Neuronal stem cell (in vitro differentiated cells): ENCODE measurements around the gene PYGO2.
"Not testable (repeated sequence)": the region's sequence is repeated elsewhere in the genome, so short reads cannot be mapped to it uniquely, and the experiment has no call there.

ENCODE experiments used
- DNase-seq: peaks from one replicate; pipeline ENCODE4 v3.0.0-alpha.2; 2013; ENCODE audit warnings: low spot score
- H2AFZ ChIP-seq: one replicate; pipeline ENCODE4 v1.6.1; 2013; ENCODE audit warnings: mild to moderate bottlenecking, low read length, inconsistent platforms
- H2AK5ac ChIP-seq: 2 replicates; pipeline ENCODE4 v1.6.1; 2013; ENCODE audit warnings: low read depth, mild to moderate bottlenecking, inconsistent platforms, low read length, moderate library complexity, mixed read lengths
- H2BK120ac ChIP-seq: 2 replicates; pipeline ENCODE4 v1.6.1; 2013; ENCODE audit warnings: low read depth, mild to moderate bottlenecking, inconsistent platforms, low read length, moderate library complexity, mixed read lengths
- H2BK12ac ChIP-seq: one replicate; pipeline ENCODE4 v1.6.1; 2013; ENCODE audit warnings: low read length, inconsistent platforms
- H2BK15ac ChIP-seq: 2 replicates; pipeline ENCODE4 v1.6.1; 2013; ENCODE audit warnings: mild to moderate bottlenecking, low read length, inconsistent platforms, mixed read lengths
- H2BK5ac ChIP-seq: one replicate; pipeline ENCODE4 v1.6.1; 2013; ENCODE audit warnings: inconsistent platforms, mild to moderate bottlenecking, low read length, moderate library complexity
- H3K14ac ChIP-seq: one replicate; pipeline ENCODE4 v1.6.1; 2013; ENCODE audit warnings: low read length, inconsistent platforms
- H3K18ac ChIP-seq: 2 replicates; pipeline ENCODE4 v1.6.1; 2013; ENCODE audit warnings: low read length, inconsistent platforms
- H3K23ac ChIP-seq: 2 replicates; pipeline ENCODE4 v1.6.1; 2013; ENCODE audit warnings: low read depth, mild to moderate bottlenecking, mixed read lengths, low read length, inconsistent platforms; ENCODE audit not compliant: poor library complexity
- H3K27ac ChIP-seq: replicated peaks from 3 replicates; pipeline ENCODE4 v1.5.1; 2013; ENCODE audit warnings: low read length, inconsistent platforms
- H3K27me3 ChIP-seq, 3 experiments: 2 replicates each; pipeline ENCODE4 v1.6.1; 2013; ENCODE audit warnings: low read length in 3 of 3, mild to moderate bottlenecking in 2 of 3, inconsistent platforms in 1 of 3, low read depth in 1 of 3, mixed read lengths in 1 of 3, moderate library complexity in 1 of 3; ENCODE audit not compliant: control insufficient read depth in 3 of 3, insufficient read depth in 3 of 3
- H3K36me3 ChIP-seq, 2 donors: replicated peaks in 1 of 2; 2 replicates each; pipeline ENCODE4 v1.6.1; 2013; ENCODE audit warnings: low read length in 2 of 2; ENCODE audit not compliant: control insufficient read depth in 2 of 2, insufficient read depth in 2 of 2
- H3K4ac ChIP-seq: 2 replicates; pipeline ENCODE4 v1.6.1; 2013; ENCODE audit warnings: inconsistent platforms, mild to moderate bottlenecking, low read length, moderate library complexity
- H3K4me1 ChIP-seq, 2 donors: 1 replicate in 1 of 2; 2 replicates in 1 of 2; pipeline ENCODE4 v1.6.1; 2013; ENCODE audit warnings: low read length in 2 of 2, low read depth in 1 of 2; ENCODE audit not compliant: control insufficient read depth in 2 of 2, insufficient read depth in 1 of 2
- H3K4me2 ChIP-seq: one replicate; pipeline ENCODE4 v1.6.1; 2013; ENCODE audit warnings: mild to moderate bottlenecking, low read length, inconsistent platforms; ENCODE audit not compliant: insufficient read depth, poor library complexity, severe bottlenecking
- H3K4me3 ChIP-seq, 2 donors: 2 replicates each; pipeline ENCODE4 v1.5.1; 2013; ENCODE audit warnings: low read length in 2 of 2, mild to moderate bottlenecking in 2 of 2, inconsistent platforms in 1 of 2, moderate library complexity in 1 of 2
- H3K79me1 ChIP-seq: one replicate; pipeline ENCODE4 v1.6.1; 2013; ENCODE audit warnings: low read depth, mild to moderate bottlenecking, inconsistent platforms, low read length, moderate library complexity
- H3K9ac ChIP-seq: one replicate; pipeline ENCODE4 v1.6.1; 2013; ENCODE audit warnings: mild to moderate bottlenecking, low read depth, low read length, inconsistent platforms; ENCODE audit not compliant: poor library complexity
- H3K9me3 ChIP-seq, 2 donors: replicated peaks in 1 of 2; 2 replicates each; pipeline versions ENCODE3 to v1.6.1; 2013; ENCODE audit warnings: low read length in 2 of 2, mild to moderate bottlenecking in 2 of 2, inconsistent platforms in 1 of 2, low read depth in 1 of 2, mixed read lengths in 1 of 2, moderate library complexity in 1 of 2; ENCODE audit not compliant: control insufficient read depth in 2 of 2, insufficient read depth in 1 of 2
- H4K8ac ChIP-seq: one replicate; pipeline ENCODE4 v1.6.1; 2013; ENCODE audit warnings: low read depth, mild to moderate bottlenecking, inconsistent platforms, low read length, moderate library complexity
- H4K91ac ChIP-seq: one replicate; pipeline ENCODE4 v1.6.1; 2013; ENCODE audit warnings: low read length, low read depth, mild to moderate bottlenecking, inconsistent platforms; ENCODE audit not compliant: poor library complexity
- WGBS, 2 donors: extraction: QIAGEN DNeasy Blood & Tissue Kit; methylation state at CpG; one replicate each; pipeline ENCODE4 v1.1.7; 2013; ENCODE audit warnings: missing lambda C conversion rate in 2 of 2, mixed read lengths in 1 of 2; ENCODE audit not compliant: insufficient read length in 2 of 2, insufficient replicate concordance in 1 of 2; ENCODE audit errors: extremely low coverage in 2 of 2; 5-methylcytosine and 5-hydroxymethylcytosine counted together

The PYGO2 gene

DNA sequence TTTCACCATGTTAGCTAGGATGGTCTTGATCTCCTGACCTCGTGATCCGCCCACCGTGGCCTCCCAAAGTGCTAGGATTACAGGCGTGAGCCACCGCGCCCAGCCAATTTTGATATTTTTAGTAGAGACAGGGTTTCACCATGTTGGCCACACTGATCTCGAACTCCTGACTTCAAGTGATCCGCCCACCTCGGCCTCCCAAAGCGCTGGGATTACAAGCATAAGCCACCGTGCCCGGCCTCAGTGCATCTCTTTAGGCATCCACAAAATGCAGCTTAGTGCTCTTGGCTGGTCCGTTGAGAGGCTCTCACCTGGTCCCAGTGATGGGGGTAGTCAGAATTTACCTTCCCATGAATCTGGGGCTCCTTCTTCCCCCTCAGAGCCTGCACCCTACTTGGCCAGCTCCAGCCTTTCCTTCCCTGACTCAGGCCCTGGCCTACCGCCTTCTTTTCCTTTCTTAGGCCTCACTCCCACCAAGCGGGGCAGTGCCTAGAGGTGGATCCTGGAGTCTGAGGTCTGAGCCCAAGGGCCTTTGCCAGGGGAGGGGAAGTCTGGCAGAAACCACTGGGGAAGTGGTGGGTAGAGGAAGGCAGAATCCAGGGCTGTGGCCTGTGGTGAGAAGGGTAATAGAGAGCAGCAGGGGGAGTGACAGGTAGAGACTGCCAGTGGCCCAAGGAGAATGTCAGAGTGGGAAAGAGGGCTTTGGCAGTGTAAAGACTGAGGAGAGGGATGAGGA is 35.6 kb upstream of the PYGO2 start:
- no peak overlapping the region for H2BK12ac ChIP-seq
- H3K36me3 ChIP-seq = peaks cover 6 to 13% of the 10 kb centered on the region in 2 donors
- H2BK120ac ChIP-seq = no peak overlapping the region
- H4K8ac ChIP-seq = no peak overlapping the region
- H3K4me1 ChIP-seq = peaks cover 13 to 19% of the 10 kb centered on the region in 2 donors
- peak overlapping the region; percentile 67 for H3K23ac ChIP-seq
- H2BK15ac ChIP-seq = no peak overlapping the region
- H3K9ac ChIP-seq = peak overlapping the region; percentile 12
- no peak overlapping the region for H4K91ac ChIP-seq
- H3K14ac ChIP-seq = no peak overlapping the region
- WGBS, 2 donors = no CpG with 5 or more reads among the region's 15 CpGs
- H3K4me3 ChIP-seq = no peak overlapping the region
- DNase-seq = no peak
- H2AFZ ChIP-seq = no peak overlapping the region
- H3K4me2 ChIP-seq = no peak overlapping the region
- no peak overlapping the region for H3K4ac ChIP-seq
- no peaks in the 10 kb centered on the region for H3K9me3 ChIP-seq
- no peaks in the 10 kb centered on the region for H3K79me1 ChIP-seq
- peaks cover 0 to 2% (median 0%) of the 10 kb centered on the region in 3 experiments for H3K27me3 ChIP-seq
- H2BK5ac ChIP-seq = no peak overlapping the region
- peak overlapping the region; percentile 19 for H3K18ac ChIP-seq
- no peak overlapping the region for H3K27ac ChIP-seq
- H2AK5ac ChIP-seq = peak overlapping the region; percentile 95

DNA sequence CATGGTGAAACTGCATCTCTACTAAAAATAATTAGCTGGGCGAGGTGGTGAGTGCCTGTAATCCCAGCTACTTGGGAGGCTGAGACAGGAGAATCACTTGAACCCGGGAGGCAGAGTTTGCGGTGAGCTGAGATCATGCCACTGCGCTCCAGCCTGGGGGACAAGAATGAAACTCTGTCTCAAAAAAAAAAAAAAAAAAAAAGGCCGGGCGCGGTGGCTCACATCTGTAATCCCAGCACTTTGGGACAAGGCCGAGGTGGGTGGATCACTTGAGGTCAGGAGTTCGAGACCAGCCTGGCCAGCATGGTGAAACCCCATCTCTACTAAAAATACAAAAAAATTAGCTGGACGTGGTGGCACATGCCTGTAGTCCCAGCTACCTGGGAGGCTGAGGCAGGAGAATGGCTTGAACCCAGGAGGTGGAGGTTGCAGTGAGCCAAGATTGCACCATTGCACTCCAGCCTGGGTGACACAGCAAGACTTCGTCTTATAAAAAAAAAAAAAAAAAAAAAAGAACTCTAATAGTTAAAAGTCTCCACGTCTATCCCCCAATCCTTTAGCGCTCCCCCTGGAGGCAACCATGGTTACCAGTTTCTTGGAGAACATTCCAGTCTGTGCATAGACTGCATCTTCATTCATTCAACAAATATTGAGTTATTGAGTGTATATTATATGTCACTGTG is 33.9 kb upstream of the PYGO2 start:
- peaks cover 13 to 15% of the 10 kb centered on the region in 2 donors for H3K4me1 ChIP-seq
- not testable (repeated sequence) for H3K9ac ChIP-seq, DNase-seq, H3K79me1 ChIP-seq, H3K4me3 ChIP-seq, H2AK5ac ChIP-seq, H3K18ac ChIP-seq, H3K27me3 ChIP-seq, H2AFZ ChIP-seq, H3K14ac ChIP-seq, H3K4me2 ChIP-seq, H3K27ac ChIP-seq, H2BK12ac ChIP-seq, H3K9me3 ChIP-seq, H3K4ac ChIP-seq, H2BK120ac ChIP-seq, H3K23ac ChIP-seq, H2BK5ac ChIP-seq, H2BK15ac ChIP-seq, H4K91ac ChIP-seq, H4K8ac ChIP-seq
- WGBS, 2 donors = no CpG with 5 or more reads among the region's 13 CpGs
- peaks cover 9 to 22% of the 10 kb centered on the region in 2 donors for H3K36me3 ChIP-seq

DNA sequence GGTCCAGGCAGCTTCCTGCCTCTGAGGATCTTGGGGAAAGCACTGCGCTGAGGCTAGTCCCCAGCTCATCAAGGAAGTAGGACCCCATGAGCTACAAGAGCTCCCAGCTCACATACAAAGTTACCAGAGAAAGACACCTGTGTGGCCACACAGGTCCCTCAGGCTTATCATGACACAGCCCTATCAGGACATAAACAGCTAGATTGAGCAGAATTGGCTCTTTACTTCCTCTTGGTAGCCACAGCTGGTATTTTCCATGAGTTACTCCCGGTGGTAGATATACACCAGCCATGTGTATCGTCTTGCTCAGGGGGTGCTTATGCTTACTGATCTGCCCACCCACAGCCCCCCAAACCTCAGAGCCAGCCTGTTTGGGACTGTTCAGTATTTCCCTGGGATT is 33.0 kb upstream of the PYGO2 start:
- H3K36me3 ChIP-seq = peaks cover 17 to 30% of the 10 kb centered on the region in 2 donors
- DNase-seq = no peak
- no peak overlapping the region for H3K18ac ChIP-seq
- H3K23ac ChIP-seq = no peak overlapping the region
- no peak overlapping the region for H2BK5ac ChIP-seq
- no peak overlapping the region for H3K4me2 ChIP-seq
- H3K9ac ChIP-seq = no peak overlapping the region
- H2AK5ac ChIP-seq = peak overlapping the region; percentile 41
- H3K4ac ChIP-seq = no peak overlapping the region
- H3K9me3 ChIP-seq = no peaks in the 10 kb centered on the region
- no peak overlapping the region for H3K4me3 ChIP-seq
- peaks cover 0 to 2% (median 0%) of the 10 kb centered on the region in 3 experiments for H3K27me3 ChIP-seq
- H2AFZ ChIP-seq = no peak overlapping the region
- H3K79me1 ChIP-seq = peaks cover 2% of the 10 kb centered on the region
- H4K8ac ChIP-seq = no peak overlapping the region
- peak overlapping the region; percentile 72 for H2BK15ac ChIP-seq
- H3K14ac ChIP-seq = no peak overlapping the region
- H2BK12ac ChIP-seq = no peak overlapping the region
- no peak overlapping the region for H3K27ac ChIP-seq
- no CpG with 5 or more reads among the region's 3 CpGs for WGBS, 2 donors
- H3K4me1 ChIP-seq = peaks cover 8 to 9% of the 10 kb centered on the region in 2 donors
- H2BK120ac ChIP-seq = no peak overlapping the region
- H4K91ac ChIP-seq = no peak overlapping the region

DNA sequence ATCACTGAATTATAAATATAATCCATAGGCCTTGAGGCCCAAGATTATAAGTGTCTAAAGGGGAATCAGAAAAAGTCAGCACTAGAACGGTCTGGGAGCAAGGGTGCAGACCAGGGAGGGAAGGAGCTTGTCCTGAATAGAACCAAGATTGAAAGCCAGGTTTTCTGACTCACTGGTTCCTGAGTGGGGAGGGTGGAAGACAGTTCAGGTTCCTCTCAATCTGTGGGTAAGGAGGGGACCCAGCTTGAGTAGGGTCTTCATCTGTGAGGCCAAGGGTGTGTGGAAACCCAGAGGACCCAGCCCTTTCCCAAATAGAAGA is 32.6 kb upstream of the PYGO2 start:
- Histone ChIP-seq H3K27ac (no peak overlapping the region), H3K4me3 (no peak overlapping the region), H3K9me3 (no peaks in the 10 kb centered on the region), H3K4me2 (no peak overlapping the region), H3K27me3 (peaks cover 0 to 2% (median 0%) of the 10 kb centered on the region in 3 experiments), H3K23ac (no peak overlapping the region), H3K4ac (no peak overlapping the region), H2BK5ac (no peak overlapping the region), H4K91ac (no peak overlapping the region), H3K4me1 (peaks cover 8 to 9% of the 10 kb centered on the region in 2 donors), H2BK12ac (no peak overlapping the region), H2BK15ac (peak overlapping the region; percentile 72), H3K9ac (no peak overlapping the region), H3K14ac (no peak overlapping the region), H3K36me3 (peaks cover 20 to 34% of the 10 kb centered on the region in 2 donors), H3K79me1 (peaks cover 2% of the 10 kb centered on the region), H4K8ac (no peak overlapping the region), H3K18ac (no peak overlapping the region), H2BK120ac (peak overlapping the region; percentile 92), H2AK5ac (peak overlapping the region; percentile 41), H2AFZ (no peak overlapping the region)
- DNase-seq = no peak
- no CpG with 5 or more reads among the region's 1 CpG for WGBS, 2 donors
